Mucosa of rectum (tissue), 2 donors: Measurements from ENCODE around the gene CYP1B1.
A peak's percentile ranks its signal among the peaks of the same experiment; 100 is the strongest.

Experiments
- H3K27ac ChIP-seq, 2 donors: one replicate each; pipeline ENCODE4 v1.7.0; 2013; ENCODE audit warnings: inconsistent platforms in 2 of 2, low read depth in 2 of 2, low read length in 2 of 2
- H3K27me3 ChIP-seq, 2 donors: one replicate each; pipeline ENCODE4 v1.7.0; 2013; ENCODE audit warnings: low read length in 2 of 2; ENCODE audit not compliant: control insufficient read depth in 2 of 2, insufficient read depth in 2 of 2
- H3K36me3 ChIP-seq, 2 donors: one replicate each; pipeline ENCODE4 v1.7.0; 2013; ENCODE audit warnings: low read length in 2 of 2; ENCODE audit not compliant: control insufficient read depth in 2 of 2, insufficient read depth in 2 of 2
- H3K4me1 ChIP-seq, 2 donors: one replicate each; pipeline ENCODE4 v1.7.0; 2013; ENCODE audit warnings: low read length in 2 of 2, mild to moderate bottlenecking in 1 of 2; ENCODE audit not compliant: control insufficient read depth in 2 of 2, insufficient read depth in 2 of 2
- H3K4me3 ChIP-seq, 2 donors: one replicate each; pipeline ENCODE4 v1.7.0; 2013; ENCODE audit warnings: low read length in 2 of 2
- H3K9ac ChIP-seq, 2 donors: one replicate each; pipeline ENCODE4 v1.7.0; 2013; ENCODE audit warnings: low read length in 2 of 2, low read depth in 1 of 2, mild to moderate bottlenecking in 1 of 2
- H3K9me3 ChIP-seq, 2 donors: one replicate each; pipeline ENCODE4 v1.7.0; 2013; ENCODE audit warnings: low read length in 2 of 2; ENCODE audit not compliant: control insufficient read depth in 2 of 2
- donor health status: healthy.
- donor health status: Normal muscosa, but diverticular disease.

The CYP1B1 gene

GRCh38 chr2:38076152-38076709 is 280 bp upstream of the CYP1B1 start:
- Histone ChIP-seq H3K9ac (no peak overlapping the region), H3K4me1 (peaks cover 6 to 14% of the 10 kb centered on the region in 2 donors), H3K4me3 (peak overlapping the region; percentile 51 to 67), H3K9me3 (no peaks in the 10 kb centered on the region), H3K36me3 (no peaks in the 10 kb centered on the region), H3K27ac (peak overlapping the region; percentile 43 to 62), H3K27me3 (peaks cover 19 to 20% of the 10 kb centered on the region in 2 donors)

GRCh38 chr2:38074764-38075506 is 1.0 kb downstream of the CYP1B1 start:
- no peaks in the 10 kb centered on the region for H3K9me3 ChIP-seq
- H3K9ac ChIP-seq, result no peak overlapping the region
- H3K27ac ChIP-seq, result no peak overlapping the region
- H3K27me3 ChIP-seq, result peaks cover 19 to 20% of the 10 kb centered on the region in 2 donors
- H3K4me1 ChIP-seq, result peaks cover 6 to 14% of the 10 kb centered on the region in 2 donors
- H3K4me3 ChIP-seq, result peak overlapping the region; percentile 22 to 51
- no peaks in the 10 kb centered on the region for H3K36me3 ChIP-seq

GRCh38 chr2:38074058-38074763 is 1.7 kb downstream of the CYP1B1 start:
- Histone ChIP-seq H3K4me1 (peaks cover 6 to 14% of the 10 kb centered on the region in 2 donors), H3K36me3 (no peaks in the 10 kb centered on the region), H3K9me3 (no peaks in the 10 kb centered on the region), H3K4me3 (peak overlapping the region; percentile 7 to 22), H3K27ac (no peak overlapping the region), H3K9ac (no peak overlapping the region), H3K27me3 (peaks cover 19 to 20% of the 10 kb centered on the region in 2 donors)

GRCh38 chr2:38073211-38074057 is 2.5 kb downstream of the CYP1B1 start:
- H3K27ac ChIP-seq, result no peak overlapping the region
- H3K9me3 ChIP-seq, result no peaks in the 10 kb centered on the region
- peaks cover 6 to 14% of the 10 kb centered on the region in 2 donors for H3K4me1 ChIP-seq
- H3K27me3 ChIP-seq, result peaks cover 19 to 20% of the 10 kb centered on the region in 2 donors
- H3K36me3 ChIP-seq, result no peaks in the 10 kb centered on the region
- peak overlapping the region in 1 of 2 donors; percentile 7 for H3K4me3 ChIP-seq
- H3K9ac ChIP-seq, result no peak overlapping the region

DNA sequence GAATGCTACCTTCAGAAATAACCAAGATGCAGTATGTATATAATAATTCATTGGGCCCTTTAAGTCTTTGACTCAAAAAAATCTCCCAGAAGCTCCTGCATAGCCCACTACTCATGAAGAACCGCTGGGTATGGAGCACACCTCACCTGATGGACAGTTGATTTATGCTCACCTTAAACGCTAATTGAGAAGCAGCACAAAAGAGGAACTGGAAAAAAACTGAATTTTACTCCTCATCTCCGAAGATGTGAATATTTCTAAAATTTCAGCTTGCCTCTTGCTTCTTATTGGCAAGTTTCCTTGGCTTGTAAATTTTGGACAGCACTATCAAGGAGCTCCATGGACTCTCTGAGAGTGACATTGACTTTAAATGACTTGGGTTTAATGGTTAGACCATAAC is 5.5 kb downstream of the CYP1B1 start:
- Histone ChIP-seq H3K9me3 (no peaks in the 10 kb centered on the region), H3K4me3 (no peak overlapping the region), H3K4me1 (no peaks in the 10 kb centered on the region), H3K27ac (no peak overlapping the region), H3K36me3 (peaks cover 0 to 3% of the 10 kb centered on the region in 2 donors), H3K9ac (no peak overlapping the region), H3K27me3 (peaks cover 14 to 15% of the 10 kb centered on the region in 2 donors)

GRCh38 chr2:38068234-38068633 is 7.7 kb downstream of the CYP1B1 start:
- no peaks in the 10 kb centered on the region for H3K9me3 ChIP-seq
- H3K9ac ChIP-seq, result no peak overlapping the region
- H3K36me3 ChIP-seq, result peaks cover 0 to 3% of the 10 kb centered on the region in 2 donors
- H3K27me3 ChIP-seq, result no peaks in the 10 kb centered on the region
- H3K27ac ChIP-seq, result no peak overlapping the region
- no peak overlapping the region for H3K4me3 ChIP-seq
- no peaks in the 10 kb centered on the region for H3K4me1 ChIP-seq

GRCh38 chr2:38066421-38067115 is 9.4 kb downstream of the CYP1B1 start:
- H3K36me3 ChIP-seq, result peaks cover 0 to 3% of the 10 kb centered on the region in 2 donors
- no peaks in the 10 kb centered on the region for H3K9me3 ChIP-seq
- no peak overlapping the region for H3K27ac ChIP-seq
- no peak overlapping the region for H3K9ac ChIP-seq
- no peak overlapping the region for H3K4me3 ChIP-seq
- no peaks in the 10 kb centered on the region for H3K4me1 ChIP-seq
- no peaks in the 10 kb centered on the region for H3K27me3 ChIP-seq

- Histone ChIP-seq H3K27me3 (no peaks in the 10 kb centered on the region), H3K27ac (no peak overlapping the region), H3K9ac (no peak overlapping the region)
Observed at GRCh38 chr2:38065502-38066135, 10.3 kb downstream of the CYP1B1 start.

More at GRCh38 chr2:38065502-38066135, 10.3 kb downstream of the CYP1B1 start:
- Histone ChIP-seq H3K4me3 (no peak overlapping the region), H3K4me1 (no peaks in the 10 kb centered on the region), H3K9me3 (no peaks in the 10 kb centered on the region), H3K36me3 (peaks cover 0 to 3% of the 10 kb centered on the region in 2 donors)
